H1 (cell line): ENCODE data around the gene FGF14. TPM values are rescaled to one million over a fixed set of nuclear protein-coding genes. Genes with fewer than 3 reads are reported as not detected.

Experiments used
- CTCF ChIA-PET: fragments of 300-600 bp; sonication (Branson Sonifier 250); formaldehyde crosslinking; loops from one replicate; lab custom pipeline; 2021; ENCODE audit not compliant: partially characterized antibody; lab: Charles Lee
- POLR2A ChIA-PET: fragments of 300-600 bp; sonication (Branson Sonifier 250); formaldehyde crosslinking; loops from one replicate; lab custom pipeline; 2021; ENCODE audit warnings: inconsistent platforms; ENCODE audit not compliant: partially characterized antibody; lab: Charles Lee
- DNase-seq, 2 experiments: peaks; one replicate each; pipeline versions ENCODE4 v3.0.0 to v3.0.0-alpha.2; 2010 to 2022; ENCODE audit warnings: low spot score in 2 of 2, low read depth in 1 of 2, mixed read lengths in 1 of 2
- FAIRE-seq: peaks from 2 replicates; lab custom pipeline; 2011; peaks lifted over from hg19 to GRCh38; lab: Jason Lieb, UNC
- H2AFZ ChIP-seq: 2 replicates; pipeline ENCODE4 v1.8.1; 2012; ENCODE audit warnings: low read length, inconsistent platforms
- H2AK5ac ChIP-seq: 2 replicates; pipeline ENCODE4 v1.6.1; 2013; ENCODE audit warnings: low read depth, low read length
- H2BK120ac ChIP-seq: replicated peaks from 2 replicates; pipeline ENCODE3; 2013; ENCODE audit warnings: low read depth, low read length, inconsistent platforms
- H2BK12ac ChIP-seq: 2 replicates; pipeline ENCODE4 v1.6.1; 2013; ENCODE audit warnings: low read depth, low read length
- H2BK15ac ChIP-seq: 2 replicates; pipeline ENCODE4 v1.6.1; 2013; ENCODE audit warnings: low read length
- H2BK20ac ChIP-seq: 2 replicates; pipeline ENCODE4 v1.6.1; 2013; ENCODE audit warnings: low read length
- H2BK5ac ChIP-seq: 2 replicates; pipeline ENCODE4 v1.6.1; 2013; ENCODE audit warnings: low read depth, low read length
- H3K14ac ChIP-seq: 2 replicates; pipeline ENCODE4 v1.6.1; 2013; ENCODE audit warnings: inconsistent platforms; ENCODE audit not compliant: insufficient read length
- H3K18ac ChIP-seq: 2 replicates; pipeline ENCODE4 v1.6.1; 2013; ENCODE audit warnings: low read length; ENCODE audit errors: extremely low read depth
- H3K23ac ChIP-seq: 2 replicates; pipeline ENCODE4 v1.6.1; 2013; ENCODE audit warnings: inconsistent platforms; ENCODE audit not compliant: insufficient read length
- H3K23me2 ChIP-seq: 2 replicates; pipeline ENCODE4 v1.6.1; 2013; ENCODE audit warnings: low read depth, low read length
- H3K27ac ChIP-seq: 2 replicates; pipeline ENCODE4 v1.6.1; 2011; ENCODE audit warnings: low read depth, low read length, inconsistent platforms
- H3K27me3 ChIP-seq, 4 experiments: replicated peaks in 1 of 4; 1 replicate in 1 of 4; 2 replicates in 3 of 4; pipeline versions ENCODE4 v1.6.1 to v1.8.1; 2011 to 2013; ENCODE audit warnings: low read length in 3 of 4, mild to moderate bottlenecking in 3 of 4, inconsistent platforms in 2 of 4, mixed read lengths in 2 of 4, moderate library complexity in 1 of 4; ENCODE audit not compliant: control insufficient read depth in 3 of 4, insufficient read depth in 3 of 4; ENCODE audit errors: extremely low read depth in 1 of 4
- H3K36me3 ChIP-seq, 4 experiments: 2 replicates each; pipeline versions ENCODE4 v1.6.1 to v1.8.1; 2011 to 2013; ENCODE audit warnings: mild to moderate bottlenecking in 4 of 4, low read length in 3 of 4, moderate library complexity in 2 of 4, control low read depth in 1 of 4, inconsistent platforms in 1 of 4; ENCODE audit not compliant: insufficient read depth in 4 of 4, control insufficient read depth in 2 of 4
- H3K4ac ChIP-seq: replicated peaks from 2 replicates; pipeline ENCODE3; 2013; ENCODE audit warnings: low read length, low read depth, mixed read lengths, inconsistent platforms; ENCODE audit not compliant: insufficient read length
- H3K4me1 ChIP-seq, 4 experiments: replicated peaks in 1 of 4; 1 replicate in 1 of 4; 2 replicates in 3 of 4; pipeline versions ENCODE4 v1.6.1 to v1.8.1; 2011 to 2013; ENCODE audit warnings: low read length in 3 of 4, inconsistent platforms in 2 of 4, mixed read lengths in 1 of 4; ENCODE audit not compliant: insufficient read depth in 4 of 4, control insufficient read depth in 3 of 4
- H3K4me2 ChIP-seq, 2 experiments: 2 replicates each; pipeline versions ENCODE4 v1.6.1 to v1.8.1; 2011 to 2013; ENCODE audit warnings: low read depth in 2 of 2, low read length in 2 of 2, control low read depth in 1 of 2, inconsistent platforms in 1 of 2, mild to moderate bottlenecking in 1 of 2; ENCODE audit not compliant: insufficient read depth in 1 of 2
- H3K4me3 ChIP-seq, 4 experiments: fragments of 200-600, 300-600 bp in 1 of 4; sonication (generic), shearing (Covaris generic), sonication (Bioruptor Twin) in 1 of 4; 2 replicates each; pipeline versions ENCODE4 v1.5.1 to v1.8.1; 2011 to 2016; ENCODE audit warnings: low read length in 4 of 4, low read depth in 3 of 4, control low read depth in 2 of 4, inconsistent platforms in 2 of 4, mild to moderate bottlenecking in 2 of 4, mixed read lengths in 1 of 4, moderate library complexity in 1 of 4; ENCODE audit not compliant: insufficient read depth in 2 of 4; ENCODE audit errors: extremely low read depth in 1 of 4
- H3K56ac ChIP-seq: replicated peaks from 2 replicates; pipeline ENCODE3; 2013; ENCODE audit warnings: low read depth, mild to moderate bottlenecking, mixed read lengths, low read length, inconsistent platforms; ENCODE audit not compliant: insufficient read length
- H3K79me1 ChIP-seq: 2 replicates; pipeline ENCODE4 v1.6.1; 2013; ENCODE audit warnings: low read depth, low read length, control low read depth
- H3K79me2 ChIP-seq, 2 experiments: 2 replicates each; pipeline versions ENCODE4 v1.6.1 to v1.8.1; 2012 to 2013; ENCODE audit warnings: low read length in 2 of 2, mild to moderate bottlenecking in 2 of 2, inconsistent platforms in 1 of 2; ENCODE audit not compliant: insufficient read depth in 2 of 2, control insufficient read depth in 1 of 2
- H3K9ac ChIP-seq, 4 experiments: replicated peaks in 1 of 4; 1 replicate in 1 of 4; 2 replicates in 3 of 4; pipeline versions ENCODE4 v1.6.1 to v1.8.1; 2011 to 2013; ENCODE audit warnings: low read depth in 3 of 4, low read length in 3 of 4, control low read depth in 2 of 4, mild to moderate bottlenecking in 2 of 4, moderate library complexity in 2 of 4, inconsistent platforms in 1 of 4; ENCODE audit errors: extremely low read depth in 1 of 4
- H3K9me3 ChIP-seq, 2 experiments: 2 replicates each; pipeline versions ENCODE4 v1.6.1 to v1.8.1; 2012 to 2013; ENCODE audit warnings: mild to moderate bottlenecking in 2 of 2, moderate library complexity in 2 of 2, control low read depth in 1 of 2, inconsistent platforms in 1 of 2, low read depth in 1 of 2, low read length in 1 of 2, mixed read lengths in 1 of 2; ENCODE audit not compliant: insufficient read depth in 2 of 2
- H4K20me1 ChIP-seq, 2 experiments: replicated peaks in 1 of 2; 2 replicates each; pipeline versions ENCODE3 to v1.8.1; 2011 to 2013; ENCODE audit warnings: inconsistent platforms in 2 of 2, low read length in 2 of 2, mild to moderate bottlenecking in 1 of 2; ENCODE audit not compliant: insufficient read depth in 2 of 2, control insufficient read depth in 1 of 2
- H4K5ac ChIP-seq: 2 replicates; pipeline ENCODE4 v1.6.1; 2013; ENCODE audit warnings: low read length, low read depth, mixed read lengths, inconsistent platforms; ENCODE audit not compliant: insufficient read length
- H4K8ac ChIP-seq: 2 replicates; pipeline ENCODE4 v1.8.0; 2013; ENCODE audit warnings: mild to moderate bottlenecking, moderate library complexity, low read length, inconsistent platforms; ENCODE audit not compliant: insufficient read depth; ENCODE audit errors: extremely low read depth
- H4K91ac ChIP-seq: replicated peaks from 2 replicates; pipeline ENCODE3; 2013; ENCODE audit warnings: low read length, mixed read lengths, inconsistent platforms; ENCODE audit not compliant: insufficient read length
- BACH1 ChIP-seq: IDR thresholded peaks from 2 replicates; pipeline ENCODE4 v1.6.1; 2012; ENCODE audit warnings: low read length, improper control_type of control experiment
- CBX5 ChIP-seq: fragments of 300-800, 300-1000 bp; sonication (generic); IDR thresholded peaks from 2 replicates; pipeline ENCODE4 v1.7.1; 2016; ENCODE audit warnings: antibody characterized with exemption, low read length, low read depth
- CREB1 ChIP-seq: IDR thresholded peaks from 2 replicates; pipeline ENCODE4 v1.6.1; 2012; ENCODE audit warnings: inconsistent platforms
- EGR1 ChIP-seq: IDR thresholded peaks from 2 replicates; pipeline ENCODE4 v1.6.1; 2011; ENCODE audit warnings: low read depth, low read length, borderline replicate concordance
- GABPA ChIP-seq: IDR thresholded peaks from 2 replicates; pipeline ENCODE4 v1.6.1; 2011; ENCODE audit warnings: mild to moderate bottlenecking, low read length, moderate library complexity, borderline replicate concordance; ENCODE audit not compliant: insufficient read depth
- GTF2F1 ChIP-seq: IDR thresholded peaks from 2 replicates; pipeline ENCODE4 v1.6.1; 2012; ENCODE audit warnings: low read depth, low read length, improper control_type of control experiment, borderline replicate concordance
- JUN ChIP-seq: IDR thresholded peaks from 2 replicates; pipeline ENCODE4 v1.6.1; 2011; ENCODE audit warnings: low read depth, mild to moderate bottlenecking, improper control_type of control experiment, low read length
- JUND ChIP-seq: IDR thresholded peaks from 2 replicates; pipeline ENCODE4 v1.6.1; 2011; ENCODE audit warnings: mild to moderate bottlenecking, improper control_type of control experiment, low read length
- SIX5 ChIP-seq: IDR thresholded peaks from 2 replicates; pipeline ENCODE4 v1.6.1; 2011; ENCODE audit warnings: mild to moderate bottlenecking, low read depth, low read length
- SP4 ChIP-seq: IDR thresholded peaks from 2 replicates; pipeline ENCODE4 v1.6.1; 2012; ENCODE audit warnings: low read length, inconsistent platforms
- SUZ12 ChIP-seq: fragments of 200-600 bp; sonication (generic); IDR thresholded peaks from 2 replicates; pipeline ENCODE4 v1.6.1; 2012; ENCODE audit warnings: mild to moderate bottlenecking, inconsistent platforms, low read length, moderate library complexity, mixed read lengths
- polyA plus RNA-seq, 7 experiments: library from polyadenylated mRNA; depleted of rRNA in 3 of 7; stranded (reverse) in 5 of 7; unstranded in 2 of 7; fragments of >200 nt in 5 of 7; fragments of 200-250 nt in 2 of 7; gene quantifications; 1 replicate in 5 of 7; 2 replicates in 1 of 7; 4 replicates in 1 of 7; pipeline versions ENCODE4 v1.2.1 to v1.2.3, GENCODE V29; 2011 to 2013; ENCODE audit warnings: missing spikeins in 2 of 7, mixed read lengths in 2 of 7
- total RNA-seq: library from RNA; stranded (reverse); fragmentation: NEBNext Ultra II Directional; extraction: Animal tissue kit (Norgen Biotek cat#: 25700); gene quantifications from 2 replicates; pipeline ENCODE4 v1.2.1, GENCODE V29; 2021
- TF ChIP-seq, protein P1 (sequence below): IDR thresholded peaks from 2 replicates; pipeline ENCODE4 v1.6.1; 2012; ENCODE audit warnings: low read length, inconsistent platforms

The FGF14 gene
- total and polyA plus RNA-seq, 2 of the 8 experiments (the other 6 are each of a cell fraction or from before 2014, with no cell fraction given) = 0.05 to 0.58 TPM

DNA sequence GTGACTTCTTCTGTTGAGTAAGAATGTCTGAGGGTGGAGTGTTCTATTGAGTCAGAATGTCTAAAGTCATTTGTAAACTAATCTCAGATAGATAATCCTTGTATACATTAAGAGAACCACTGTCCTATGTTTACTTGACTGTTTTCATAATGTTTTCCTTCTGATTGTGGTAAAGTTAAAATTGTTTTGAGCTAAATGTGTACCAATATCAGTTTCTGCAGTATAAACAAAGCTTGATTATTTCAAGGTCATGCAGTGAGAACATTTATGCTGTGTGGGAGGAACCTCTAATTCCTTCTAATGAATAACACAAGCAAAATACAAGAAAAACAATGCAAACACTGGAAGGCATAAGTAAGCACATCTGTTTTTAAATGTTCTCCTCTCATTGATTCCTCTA is 434.6 kb downstream of the FGF14 start:
- FAIRE-seq = no peak
- Histone ChIP-seq H4K91ac (no peak overlapping the region), H3K27me3 (no peaks in the 10 kb centered on the region), H3K9ac (no peak overlapping the region), H3K9me3 (no peaks in the 10 kb centered on the region), H2AFZ (no peak overlapping the region), H3K4me2 (no peak overlapping the region), H2AK5ac (no peak overlapping the region), H3K18ac (no peak overlapping the region), H3K4ac (no peak overlapping the region), H3K79me1 (no peaks in the 10 kb centered on the region), H3K56ac (no peak overlapping the region), H3K36me3 (no peaks in the 10 kb centered on the region), H2BK5ac (no peak overlapping the region), H3K4me1 (peaks cover 0 to 4% (median 1%) of the 10 kb centered on the region in 4 experiments; a peak in 1 of 7 replicates), H3K27ac (no peak overlapping the region), H3K23me2 (no peaks in the 10 kb centered on the region), H2BK12ac (no peak overlapping the region), H3K14ac (no peak overlapping the region), H3K23ac (no peak overlapping the region), H3K4me3 (no peak overlapping the region), H2BK120ac (no peak overlapping the region), H2BK20ac (no peak overlapping the region), H4K5ac (no peak overlapping the region), H4K20me1 (no peaks in the 10 kb centered on the region), H3K79me2 (no peaks in the 10 kb centered on the region), H2BK15ac (no peak overlapping the region), H4K8ac (no peak overlapping the region)
- TF ChIP-seq EGR1 (no peak), CREB1 (no peak), SP4 (no peak), GABPA (no peak), JUN (no peak), SIX5 (no peak), CBX5 (no peak), SUZ12 (no peak), BACH1 (no peak), JUND (no peak), GTF2F1 (no peak)
- TF ChIP-seq, protein P1, sequence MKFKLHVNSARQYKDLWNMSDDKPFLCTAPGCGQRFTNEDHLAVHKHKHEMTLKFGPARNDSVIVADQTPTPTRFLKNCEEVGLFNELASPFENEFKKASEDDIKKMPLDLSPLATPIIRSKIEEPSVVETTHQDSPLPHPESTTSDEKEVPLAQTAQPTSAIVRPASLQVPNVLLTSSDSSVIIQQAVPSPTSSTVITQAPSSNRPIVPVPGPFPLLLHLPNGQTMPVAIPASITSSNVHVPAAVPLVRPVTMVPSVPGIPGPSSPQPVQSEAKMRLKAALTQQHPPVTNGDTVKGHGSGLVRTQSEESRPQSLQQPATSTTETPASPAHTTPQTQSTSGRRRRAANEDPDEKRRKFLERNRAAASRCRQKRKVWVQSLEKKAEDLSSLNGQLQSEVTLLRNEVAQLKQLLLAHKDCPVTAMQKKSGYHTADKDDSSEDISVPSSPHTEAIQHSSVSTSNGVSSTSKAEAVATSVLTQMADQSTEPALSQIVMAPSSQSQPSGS = no peak
- POLR2A ChIA-PET = no interaction called here
- no peak for DNase-seq
- CTCF ChIA-PET = interaction anchor here (0.8 to 1.1 kb wide), 2 partner anchors 27 to 124 kb away, joined by 3 read pairs; no protein-coding TSS in a partner anchor
